ENCODE data around the gene ZNF488. TPM values are rescaled to one million over a fixed set of nuclear protein-coding genes. Genes with fewer than 3 reads are reported as not detected.
"Not testable (repeated sequence)": the region's sequence is repeated elsewhere in the genome, so short reads cannot be mapped to it uniquely, and the experiment has no call there.

The ZNF488 gene
- total RNA-seq, 4 donors from 2014 or later: 0.12 to 0.47 TPM; not detected in 2

DNA sequence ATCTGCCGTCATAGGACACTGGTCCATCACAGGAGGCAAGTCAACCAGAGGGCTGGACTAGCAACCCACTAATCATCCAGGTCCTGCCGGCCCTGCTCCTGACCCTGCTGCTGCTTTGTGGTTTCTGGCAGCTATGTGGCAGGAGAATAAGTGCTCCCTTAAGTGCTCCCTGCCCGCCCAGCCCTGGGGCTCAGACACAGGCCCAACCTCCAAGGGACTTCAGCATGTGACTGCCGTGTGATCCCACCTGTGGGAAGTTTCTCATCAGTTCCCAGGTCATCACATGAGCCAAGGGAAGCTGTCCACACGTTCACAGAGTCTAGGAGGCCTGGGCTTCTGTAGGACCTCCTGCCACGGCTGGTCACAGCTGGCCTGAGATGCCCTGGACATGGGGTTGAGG, 34.2 kb upstream of the ZNF488 start:
- Histone ChIP-seq H3K4me1 (no peaks in the 10 kb centered on the region), H3K4me3 (no peak overlapping the region), H3K36me3 (no peaks in the 10 kb centered on the region), H3K27me3 (no peaks in the 10 kb centered on the region), H3K9me3 (no peaks in the 10 kb centered on the region), H3K27ac (no peak overlapping the region)
- WGBS, 2 donors (ENCODE audit: low coverage in 1 of 2): 100% methylated on average over 1 of the region's 6 CpGs; no CpG with 5 or more reads in 1 of the 2 donors
- TF ChIP-seq POLR2A (IDR thresholded peaks at IDR 0.05): no peak
- TF ChIP-seq POLR2AphosphoS5 (IDR thresholded peaks at IDR 0.05): no peak
- TF ChIP-seq, protein P1, sequence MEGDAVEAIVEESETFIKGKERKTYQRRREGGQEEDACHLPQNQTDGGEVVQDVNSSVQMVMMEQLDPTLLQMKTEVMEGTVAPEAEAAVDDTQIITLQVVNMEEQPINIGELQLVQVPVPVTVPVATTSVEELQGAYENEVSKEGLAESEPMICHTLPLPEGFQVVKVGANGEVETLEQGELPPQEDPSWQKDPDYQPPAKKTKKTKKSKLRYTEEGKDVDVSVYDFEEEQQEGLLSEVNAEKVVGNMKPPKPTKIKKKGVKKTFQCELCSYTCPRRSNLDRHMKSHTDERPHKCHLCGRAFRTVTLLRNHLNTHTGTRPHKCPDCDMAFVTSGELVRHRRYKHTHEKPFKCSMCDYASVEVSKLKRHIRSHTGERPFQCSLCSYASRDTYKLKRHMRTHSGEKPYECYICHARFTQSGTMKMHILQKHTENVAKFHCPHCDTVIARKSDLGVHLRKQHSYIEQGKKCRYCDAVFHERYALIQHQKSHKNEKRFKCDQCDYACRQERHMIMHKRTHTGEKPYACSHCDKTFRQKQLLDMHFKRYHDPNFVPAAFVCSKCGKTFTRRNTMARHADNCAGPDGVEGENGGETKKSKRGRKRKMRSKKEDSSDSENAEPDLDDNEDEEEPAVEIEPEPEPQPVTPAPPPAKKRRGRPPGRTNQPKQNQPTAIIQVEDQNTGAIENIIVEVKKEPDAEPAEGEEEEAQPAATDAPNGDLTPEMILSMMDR (IDR thresholded peaks at IDR 0.05): no peak
- TF ChIP-seq EP300 (IDR thresholded peaks at IDR 0.05): no peak
- ATAC-seq: no peak

DNA sequence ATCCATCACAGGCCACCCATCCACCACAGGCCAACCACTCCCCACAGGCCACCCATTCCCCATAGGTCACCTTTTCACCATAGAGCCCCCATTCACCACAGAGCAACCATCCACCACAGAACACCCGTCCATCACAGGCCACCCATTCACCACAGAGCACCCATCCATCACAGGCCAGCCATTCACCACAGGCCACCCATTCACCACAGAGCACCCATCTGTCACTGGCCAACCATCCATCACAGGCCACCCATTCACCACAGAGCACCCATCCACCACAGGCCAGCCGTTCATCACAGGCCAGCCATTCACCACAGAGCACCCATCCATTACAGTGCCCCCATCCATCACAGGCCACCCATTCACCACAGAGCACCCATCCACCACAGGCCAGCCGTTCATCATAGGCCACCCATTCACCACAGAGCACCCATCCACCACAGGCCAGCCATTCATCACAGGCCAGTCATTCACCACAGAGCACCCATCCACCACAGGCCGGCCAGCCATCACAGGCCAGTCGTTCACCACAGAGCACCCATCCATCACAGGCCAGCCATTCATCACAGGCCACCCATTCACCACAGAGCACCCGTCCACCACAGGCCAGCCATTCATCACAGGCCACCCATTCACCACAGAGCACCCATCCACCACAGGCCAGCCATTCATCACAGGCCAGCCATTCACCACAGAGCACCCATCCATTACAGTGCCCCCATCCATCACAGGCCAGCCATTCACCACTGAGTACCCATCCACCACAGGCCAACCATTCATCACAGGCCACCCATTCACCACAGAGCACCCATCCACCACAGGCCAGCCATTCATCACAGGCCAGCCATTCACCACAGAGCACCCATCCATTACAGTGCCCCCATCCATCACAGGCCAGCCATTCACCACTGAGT, 32.5 kb upstream of the ZNF488 start:
- ATAC-seq, H3K9me3 ChIP-seq, H3K4me1 ChIP-seq, H3K36me3 ChIP-seq, H3K27me3 ChIP-seq, H3K4me3 ChIP-seq, H3K27ac ChIP-seq: not testable (repeated sequence)
- 76 to 84% methylated on average over 4 to 5 of the region's 6 CpGs for WGBS, 2 donors (ENCODE audit: low coverage in 1 of 2)

DNA sequence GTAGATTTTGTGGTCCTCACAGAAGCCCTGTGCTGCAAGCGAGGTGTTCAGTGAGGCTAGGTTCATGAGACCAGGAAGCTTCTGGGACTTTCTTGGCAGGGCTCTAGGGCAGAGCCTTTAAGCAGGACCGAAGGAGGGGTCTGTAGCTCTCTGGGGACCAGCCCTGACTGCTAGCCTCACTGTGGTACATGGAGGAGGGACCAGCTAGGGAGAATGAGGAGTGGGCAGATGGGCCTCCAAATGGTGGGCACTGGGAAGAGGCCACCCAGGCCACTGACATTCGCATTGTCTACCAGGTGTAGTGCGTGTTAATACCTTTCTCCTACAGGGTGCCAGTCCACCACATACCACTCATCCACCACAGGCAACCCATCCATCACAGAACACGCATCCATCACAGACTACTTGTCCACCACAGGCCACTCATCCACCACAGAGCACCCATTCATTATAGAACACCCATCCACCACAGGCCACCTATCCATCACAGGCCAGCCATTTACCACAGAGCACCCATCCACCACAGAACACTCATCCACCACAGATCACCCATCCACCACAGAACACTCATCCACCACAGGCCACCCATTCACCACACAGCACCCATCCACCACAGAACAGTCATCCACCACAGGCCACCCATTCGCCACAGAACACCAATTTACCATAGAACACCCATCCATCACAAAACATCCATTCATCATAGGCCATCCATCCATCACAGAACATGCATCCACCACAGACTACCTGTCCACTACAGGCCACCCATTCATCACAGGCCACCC, 31.6 kb upstream of the ZNF488 start:
- no peak for ATAC-seq
- no peaks in the 10 kb centered on the region for H3K9me3 ChIP-seq
- 80 to 97% methylated on average over 1 to 3 of the region's 6 CpGs for WGBS, 2 donors (ENCODE audit: low coverage in 1 of 2)
- no peaks in the 10 kb centered on the region for H3K4me1 ChIP-seq
- no peaks in the 10 kb centered on the region for H3K36me3 ChIP-seq
- no peak overlapping the region for H3K27ac ChIP-seq
- TF ChIP-seq EP300 (IDR thresholded peaks at IDR 0.05): no peak
- no peak for TF ChIP-seq POLR2AphosphoS5 (IDR thresholded peaks at IDR 0.05)
- TF ChIP-seq, protein P1 (IDR thresholded peaks at IDR 0.05): no peak
- no peak for TF ChIP-seq POLR2A (IDR thresholded peaks at IDR 0.05)
- H3K27me3 ChIP-seq: no peaks in the 10 kb centered on the region
- no peak overlapping the region for H3K4me3 ChIP-seq

DNA sequence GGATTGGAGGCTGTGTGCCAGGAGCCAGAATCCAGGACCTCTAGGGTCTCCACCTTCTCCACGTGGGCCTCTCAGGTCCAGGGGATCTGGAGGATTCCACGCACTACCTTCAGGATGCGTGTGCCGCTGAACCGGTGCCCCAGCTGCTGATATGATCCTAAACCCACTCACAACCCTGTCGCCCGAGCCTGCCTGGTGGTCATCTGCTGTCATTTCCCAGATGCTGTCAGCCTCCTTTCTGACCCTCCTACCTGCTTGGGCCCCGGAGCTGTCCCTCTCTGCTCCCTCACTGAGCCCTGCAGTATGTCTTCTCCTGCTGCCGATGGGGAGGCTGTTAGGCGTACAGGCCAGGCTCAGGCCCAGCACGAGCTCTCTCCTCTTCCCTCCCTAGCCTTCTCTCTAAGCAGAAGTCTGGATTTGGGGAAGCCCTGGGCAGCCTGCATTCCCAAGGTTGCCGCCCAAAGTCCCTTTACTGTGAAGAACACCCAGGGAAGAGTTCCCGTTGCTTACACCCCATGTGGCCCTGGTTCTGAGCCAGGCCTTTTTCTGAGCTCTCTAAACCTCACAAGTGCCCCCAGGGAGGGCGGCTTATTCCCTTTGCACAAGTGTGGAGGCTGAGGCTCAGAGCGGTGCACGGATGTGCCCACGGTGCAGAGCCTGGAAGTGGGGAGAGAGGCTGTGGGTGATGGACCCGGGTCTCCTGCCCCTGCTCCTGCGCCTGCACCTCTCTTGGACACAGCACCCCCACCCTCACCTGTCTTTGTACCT, 30.8 kb upstream of the ZNF488 start:
- H3K9me3 ChIP-seq: no peaks in the 10 kb centered on the region
- no peak for ATAC-seq
- no peaks in the 10 kb centered on the region for H3K36me3 ChIP-seq
- no peak overlapping the region for H3K4me3 ChIP-seq
- H3K27ac ChIP-seq: no peak overlapping the region
- no peak for TF ChIP-seq POLR2A (IDR thresholded peaks at IDR 0.05)
- TF ChIP-seq POLR2AphosphoS5 (IDR thresholded peaks at IDR 0.05): no peak
- no peak for TF ChIP-seq EP300 (IDR thresholded peaks at IDR 0.05)
- TF ChIP-seq, protein P1 (IDR thresholded peaks at IDR 0.05): no peak
- H3K27me3 ChIP-seq: no peaks in the 10 kb centered on the region
- H3K4me1 ChIP-seq: no peaks in the 10 kb centered on the region
- 51 to 77% methylated on average over 4 to 6 of the region's 19 CpGs for WGBS, 2 donors (ENCODE audit: low coverage in 1 of 2)

DNA sequence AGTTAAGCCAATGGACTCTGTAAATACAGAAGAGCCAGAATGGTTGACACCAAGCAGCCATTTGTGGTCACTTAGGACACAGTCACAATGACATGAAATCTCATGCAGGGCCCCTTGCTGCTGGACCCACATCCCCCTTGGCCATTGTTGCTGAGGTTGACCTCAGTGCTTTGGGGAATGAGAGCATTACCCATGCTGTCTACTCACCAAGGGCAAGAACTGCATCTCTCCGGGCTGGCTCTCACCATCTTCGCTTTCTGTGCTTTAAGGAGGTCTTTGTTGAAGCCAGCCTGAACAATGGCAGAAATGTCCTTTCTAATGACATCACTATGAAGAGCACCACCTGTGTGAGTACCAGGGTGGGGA, 30.1 kb upstream of the ZNF488 start:
- TF ChIP-seq, protein P1 (IDR thresholded peaks at IDR 0.05): no peak
- no peak for TF ChIP-seq POLR2A (IDR thresholded peaks at IDR 0.05)
- TF ChIP-seq EP300 (IDR thresholded peaks at IDR 0.05): no peak
- TF ChIP-seq POLR2AphosphoS5 (IDR thresholded peaks at IDR 0.05): no peak
- no peaks in the 10 kb centered on the region for H3K36me3 ChIP-seq
- WGBS, 2 donors (ENCODE audit: low coverage in 1 of 2): no CpG with 5 or more reads among the region's 2 CpGs
- H3K4me3 ChIP-seq: no peak overlapping the region
- H3K9me3 ChIP-seq: no peaks in the 10 kb centered on the region
- no peak overlapping the region for H3K27ac ChIP-seq
- no peaks in the 10 kb centered on the region for H3K4me1 ChIP-seq
- H3K27me3 ChIP-seq: no peaks in the 10 kb centered on the region
- ATAC-seq: no peak

Measured in gastroesophageal sphincter (tissue), 4 donors.